Chondrocyte (in vitro differentiated cells): ENCODE data around the gene SLC39A3. TPM values are rescaled to one million over a fixed set of nuclear protein-coding genes. Genes with fewer than 3 reads are reported as not detected.

ENCODE experiments used
- DNase-seq: peaks from one replicate; pipeline ENCODE4 v3.0.0; 2021; ENCODE audit warnings: mixed read lengths, low spot score
- H3K27ac Mint-ChIP-seq: one replicate; pipeline ENCODE4 v1.8.0; 2021; ENCODE audit warnings: mild to moderate bottlenecking, moderate library complexity, mixed read lengths; ENCODE audit not compliant: unreplicated experiment
- H3K27me3 Mint-ChIP-seq: 2 replicates; pipeline ENCODE4 v1.8.0; 2021; ENCODE audit warnings: low read depth, mixed read lengths
- H3K36me3 Mint-ChIP-seq: 2 replicates; pipeline ENCODE4 v1.8.0; 2021; ENCODE audit warnings: low read depth, mixed read lengths
- H3K4me1 Mint-ChIP-seq: 2 replicates; pipeline ENCODE4 v1.8.0; 2021; ENCODE audit warnings: low read depth, mild to moderate bottlenecking, mixed read lengths
- H3K4me3 Mint-ChIP-seq: one replicate; pipeline ENCODE4 v1.8.0; 2021; ENCODE audit warnings: mild to moderate bottlenecking, moderate library complexity, mixed read lengths; ENCODE audit not compliant: unreplicated experiment
- H3K9me3 Mint-ChIP-seq: 2 replicates; pipeline ENCODE4 v1.8.0; 2021; ENCODE audit warnings: low read depth, mixed read lengths
- total RNA-seq: library from RNA; stranded (reverse); gene quantifications from 3 replicates; pipeline ENCODE4 v1.2.1, GENCODE V29; 2021
- TF ChIP-seq, protein P1 (sequence below): fragments of 200-600 bp; sonication (generic); IDR thresholded peaks from 2 replicates; pipeline ENCODE4 v1.5.0; 2021; ENCODE audit warnings: antibody characterized with exemption, mild to moderate bottlenecking, moderate library complexity

SLC39A3 gene
- total RNA-seq, 1 donor from 2014 or later, result 32.7 TPM

DNA sequence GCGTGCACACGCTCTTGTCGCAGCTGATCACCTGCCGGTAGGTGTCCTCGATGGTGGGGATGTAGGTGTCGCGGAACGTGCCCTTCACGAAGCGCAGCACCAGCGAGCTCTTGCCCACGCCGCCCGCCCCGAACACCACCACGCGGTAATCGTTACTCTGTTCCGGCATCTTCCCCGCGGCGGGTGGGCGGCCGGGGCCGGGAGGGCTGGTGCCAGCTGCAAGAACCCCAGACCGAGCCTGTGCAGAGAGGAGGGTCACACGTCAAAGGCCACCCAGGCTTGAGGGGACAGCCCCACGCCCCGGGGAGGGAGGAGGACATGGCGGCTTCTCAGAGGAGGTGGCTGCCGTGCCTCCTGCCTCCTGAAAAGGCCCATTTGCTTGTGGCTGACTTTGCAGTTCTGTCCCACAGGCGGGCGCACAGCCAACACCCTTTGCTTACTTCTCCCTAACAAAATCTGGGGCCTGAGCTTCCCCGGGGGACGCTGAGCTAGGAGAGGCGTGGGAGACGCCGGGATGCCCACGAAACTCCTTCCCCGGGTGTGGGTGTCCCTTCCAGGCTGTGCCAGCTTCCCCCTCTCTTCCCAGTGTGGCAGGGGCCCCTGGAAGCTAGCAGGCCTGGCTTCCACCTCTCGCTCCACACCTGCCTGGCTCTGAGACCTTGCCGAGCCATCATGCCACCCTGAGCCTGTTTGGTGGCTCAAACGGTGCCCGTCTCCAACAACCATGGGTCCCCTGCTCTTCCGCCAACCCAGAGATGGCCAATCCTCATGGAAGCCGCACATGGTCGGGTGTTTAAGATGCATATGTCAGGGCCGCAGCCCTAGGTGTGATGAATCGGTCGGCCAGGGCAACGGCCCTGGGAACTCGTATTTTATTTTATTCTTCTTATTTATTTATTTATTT lies 21.9 kb downstream of the SLC39A3 start:
- Mint-ChIP-seq H3K36me3 (peaks cover 9% of the 10 kb centered on the region), H3K27ac (no peak overlapping the region), H3K9me3 (peaks cover 11% of the 10 kb centered on the region), H3K27me3 (no peaks in the 10 kb centered on the region), H3K4me1 (peaks cover 15% of the 10 kb centered on the region), H3K4me3 (no peak overlapping the region)
- TF ChIP-seq, protein P1, sequence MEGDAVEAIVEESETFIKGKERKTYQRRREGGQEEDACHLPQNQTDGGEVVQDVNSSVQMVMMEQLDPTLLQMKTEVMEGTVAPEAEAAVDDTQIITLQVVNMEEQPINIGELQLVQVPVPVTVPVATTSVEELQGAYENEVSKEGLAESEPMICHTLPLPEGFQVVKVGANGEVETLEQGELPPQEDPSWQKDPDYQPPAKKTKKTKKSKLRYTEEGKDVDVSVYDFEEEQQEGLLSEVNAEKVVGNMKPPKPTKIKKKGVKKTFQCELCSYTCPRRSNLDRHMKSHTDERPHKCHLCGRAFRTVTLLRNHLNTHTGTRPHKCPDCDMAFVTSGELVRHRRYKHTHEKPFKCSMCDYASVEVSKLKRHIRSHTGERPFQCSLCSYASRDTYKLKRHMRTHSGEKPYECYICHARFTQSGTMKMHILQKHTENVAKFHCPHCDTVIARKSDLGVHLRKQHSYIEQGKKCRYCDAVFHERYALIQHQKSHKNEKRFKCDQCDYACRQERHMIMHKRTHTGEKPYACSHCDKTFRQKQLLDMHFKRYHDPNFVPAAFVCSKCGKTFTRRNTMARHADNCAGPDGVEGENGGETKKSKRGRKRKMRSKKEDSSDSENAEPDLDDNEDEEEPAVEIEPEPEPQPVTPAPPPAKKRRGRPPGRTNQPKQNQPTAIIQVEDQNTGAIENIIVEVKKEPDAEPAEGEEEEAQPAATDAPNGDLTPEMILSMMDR, result no peak
- no peak for DNase-seq

DNA sequence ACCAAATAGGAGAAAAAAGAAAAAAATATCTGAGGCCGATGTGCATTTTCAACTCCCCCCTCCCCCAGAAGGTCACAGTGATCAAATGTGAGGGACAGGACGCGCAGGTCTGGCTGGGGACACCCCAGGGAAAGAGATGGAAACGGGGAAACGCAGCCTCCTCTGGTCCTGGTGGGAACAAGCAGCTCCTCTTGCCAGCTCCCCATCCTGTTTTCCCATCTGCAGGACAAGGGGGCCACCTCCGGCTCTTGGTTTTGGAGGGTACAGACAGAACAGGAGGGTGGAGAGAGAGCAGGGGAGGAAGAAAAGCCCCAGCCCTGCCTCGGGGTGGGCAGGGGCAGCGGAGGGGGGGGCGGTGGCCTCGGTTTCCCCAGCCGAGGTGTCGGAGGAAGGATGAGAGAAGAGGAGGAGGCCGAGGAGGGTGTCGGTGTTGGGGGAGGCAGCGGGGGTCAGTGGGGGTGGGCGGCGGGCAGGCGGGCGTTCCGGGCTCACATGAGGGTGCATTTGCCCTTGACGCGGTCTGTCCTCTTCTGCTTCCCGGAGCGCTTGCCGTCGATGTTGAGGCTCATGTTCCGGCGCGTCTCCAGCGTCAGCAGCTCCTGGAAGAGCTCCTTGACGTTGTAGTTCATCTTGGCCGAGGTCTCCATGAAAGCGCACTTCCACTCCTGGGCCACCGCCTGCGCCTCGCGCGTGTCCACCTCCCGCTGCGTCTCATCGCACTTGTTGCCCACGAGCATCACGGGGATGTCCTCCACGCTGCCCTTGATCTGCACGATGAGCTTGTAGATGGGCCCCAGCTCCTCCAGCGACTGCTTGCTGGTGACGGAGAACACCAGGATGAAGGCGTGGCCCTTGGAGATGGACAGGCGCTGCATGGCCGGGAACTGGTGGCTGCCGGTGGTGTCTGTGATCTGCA lies 22.8 kb downstream of the SLC39A3 start:
- Mint-ChIP-seq H3K9me3 (peaks cover 11% of the 10 kb centered on the region), H3K4me3 (no peak overlapping the region), H3K27ac (no peak overlapping the region), H3K36me3 (peaks cover 9% of the 10 kb centered on the region), H3K27me3 (no peaks in the 10 kb centered on the region), H3K4me1 (peaks cover 10% of the 10 kb centered on the region)
- TF ChIP-seq, protein P1, result no peak
- DNase-seq, result no peak

- Mint-ChIP-seq H3K27me3 (no peaks in the 10 kb centered on the region), H3K36me3 (peaks cover 9% of the 10 kb centered on the region), H3K4me1 (peaks cover 6% of the 10 kb centered on the region), H3K27ac (no peak overlapping the region), H3K9me3 (peaks cover 11% of the 10 kb centered on the region), H3K4me3 (no peak overlapping the region)
- TF ChIP-seq, protein P1, result no peak
- DNase-seq, result no peak
These were observed 23.6 kb downstream of the SLC39A3 start for GRCh38 chr19:2716275-2716650.

DNA sequence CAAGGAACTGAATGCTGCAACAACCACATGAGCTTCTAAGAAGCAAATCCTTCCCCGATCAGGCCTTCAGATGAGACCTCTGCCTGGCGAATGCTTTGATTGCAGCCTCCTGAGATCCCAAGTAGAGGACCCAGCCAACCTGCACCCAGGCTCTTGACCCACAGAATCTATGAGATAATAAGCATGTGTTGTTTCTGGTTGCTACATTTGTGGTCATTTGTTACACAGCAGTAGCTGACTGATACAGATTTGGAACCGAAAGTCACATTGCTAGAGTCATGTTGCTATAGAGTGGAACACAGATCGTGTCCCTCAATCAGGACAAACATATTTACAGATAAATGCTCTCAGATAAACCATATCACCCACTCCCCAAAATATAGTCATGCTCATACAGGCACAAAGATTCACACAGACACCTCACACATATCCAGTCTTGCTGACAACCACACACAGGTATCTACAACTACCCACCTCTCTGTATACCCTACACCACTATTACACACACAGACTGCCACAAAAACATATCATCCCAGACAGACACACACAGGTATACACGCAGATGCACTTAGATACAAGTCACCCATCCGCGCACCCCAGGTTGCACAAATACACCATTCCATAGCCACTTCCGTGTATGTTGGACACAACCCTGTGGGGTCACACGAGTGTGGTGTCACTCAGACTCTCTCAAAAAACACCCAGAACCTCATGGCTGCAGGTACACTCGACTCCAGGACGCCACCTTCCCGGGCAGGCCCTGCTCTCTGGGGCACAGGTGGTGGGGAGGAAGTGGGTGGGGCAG lies 24.1 kb downstream of the SLC39A3 start:
- Mint-ChIP-seq H3K9me3 (peaks cover 11% of the 10 kb centered on the region), H3K27ac (no peak overlapping the region), H3K27me3 (no peaks in the 10 kb centered on the region), H3K4me3 (no peak overlapping the region), H3K36me3 (peaks cover 9% of the 10 kb centered on the region), H3K4me1 (peaks cover 6% of the 10 kb centered on the region)
- TF ChIP-seq, protein P1, result no peak
- DNase-seq, result no peak
